CD14-positive monocyte (primary cell): Measurements from ENCODE around the gene ABHD17B. TPM values are rescaled to one million over a fixed set of nuclear protein-coding genes. Genes with fewer than 3 reads are reported as not detected.

ENCODE experiments used
- DNase-seq, 3 donors: peaks; one replicate each; pipeline ENCODE4 v3.0.0-alpha.2; 2011 to 2022
- H2AFZ ChIP-seq: 2 replicates; pipeline ENCODE4 v1.6.0; 2012; ENCODE audit warnings: mild to moderate bottlenecking, low read depth, low read length, inconsistent platforms; ENCODE audit not compliant: insufficient read depth, poor library complexity, severe bottlenecking
- H3K27ac ChIP-seq, 2 donors: 1 replicate in 1 of 2; 2 replicates in 1 of 2; pipeline ENCODE4 v1.5.1; 2012 to 2013; ENCODE audit warnings: low read length in 2 of 2, control low read depth in 1 of 2, inconsistent platforms in 1 of 2, low read depth in 1 of 2, mild to moderate bottlenecking in 1 of 2
- H3K27me3 ChIP-seq, 2 donors: one replicate each; pipeline versions ENCODE4 v1.6.0 to v1.6.1; 2011 to 2013; ENCODE audit warnings: low read length in 2 of 2; ENCODE audit not compliant: control insufficient read depth in 2 of 2, insufficient read depth in 2 of 2
- H3K36me3 ChIP-seq, 2 donors: replicated peaks in 1 of 2; 1 replicate in 1 of 2; 2 replicates in 1 of 2; pipeline versions ENCODE4 v1.5.1 to v1.6.1; 2012 to 2013; ENCODE audit warnings: low read length in 2 of 2, control low read depth in 1 of 2, inconsistent platforms in 1 of 2, mild to moderate bottlenecking in 1 of 2; ENCODE audit not compliant: insufficient read depth in 2 of 2, control insufficient read depth in 1 of 2
- H3K4me1 ChIP-seq, 2 donors: 1 replicate in 1 of 2; 2 replicates in 1 of 2; pipeline versions ENCODE4 v1.5.1 to v1.6.1; 2012 to 2013; ENCODE audit warnings: low read length in 2 of 2, control low read depth in 1 of 2, inconsistent platforms in 1 of 2, mild to moderate bottlenecking in 1 of 2, moderate library complexity in 1 of 2; ENCODE audit not compliant: insufficient read depth in 2 of 2, control insufficient read depth in 1 of 2
- H3K4me2 ChIP-seq: replicated peaks from 2 replicates; pipeline ENCODE3; 2012; ENCODE audit warnings: low read length, moderate library complexity, mild to moderate bottlenecking; ENCODE audit not compliant: poor library complexity, severe bottlenecking; ENCODE audit errors: extremely low read depth
- H3K4me3 ChIP-seq, 3 experiments: fragments of 200-600 bp in 1 of 3; sonication (generic) in 1 of 3; replicated peaks in 1 of 3; 1 replicate in 2 of 3; 2 replicates in 1 of 3; pipeline ENCODE4 v1.5.1; 2011 to 2013; ENCODE audit warnings: low read length in 3 of 3, mild to moderate bottlenecking in 3 of 3, control low read depth in 2 of 3, low read depth in 2 of 3, inconsistent platforms in 1 of 3, moderate library complexity in 1 of 3
- H3K79me2 ChIP-seq: 2 replicates; pipeline ENCODE4 v1.6.0; 2012; ENCODE audit warnings: mild to moderate bottlenecking, control low read depth, inconsistent platforms, low read length, moderate library complexity; ENCODE audit not compliant: insufficient read depth
- H3K9ac ChIP-seq: 2 replicates; pipeline ENCODE4 v1.6.0; 2017; ENCODE audit warnings: low read length, mild to moderate bottlenecking; ENCODE audit not compliant: insufficient read depth, poor library complexity, severe bottlenecking
- H3K9me3 ChIP-seq, 2 donors: replicated peaks in 1 of 2; 1 replicate in 1 of 2; 2 replicates in 1 of 2; pipeline versions ENCODE4 v1.5.1 to v1.6.1; 2012 to 2013; ENCODE audit warnings: low read length in 2 of 2, control low read depth in 1 of 2; ENCODE audit not compliant: control insufficient read depth in 1 of 2, insufficient read depth in 1 of 2
- H4K20me1 ChIP-seq: 2 replicates; pipeline ENCODE4 v1.6.0; 2012; ENCODE audit warnings: mild to moderate bottlenecking, low read length, control low read depth, moderate library complexity; ENCODE audit not compliant: insufficient read depth
- H3K27ac Mint-ChIP-seq, 7 donors: one replicate each; pipeline ENCODE4 v1.8.0; 2020; ENCODE audit warnings: mild to moderate bottlenecking in 7 of 7, mixed read lengths in 7 of 7, moderate library complexity in 6 of 7, inconsistent platforms in 2 of 7
- H3K27me3 Mint-ChIP-seq, 3 donors: one replicate each; pipeline ENCODE4 v1.8.0; 2021 to 2022; ENCODE audit warnings: low read depth in 3 of 3, mild to moderate bottlenecking in 3 of 3, mixed read lengths in 3 of 3, moderate library complexity in 3 of 3, inconsistent platforms in 1 of 3
- H3K36me3 Mint-ChIP-seq, 2 donors: one replicate each; pipeline ENCODE4 v1.8.0; 2020; ENCODE audit warnings: mixed read lengths in 2 of 2, inconsistent platforms in 1 of 2, mild to moderate bottlenecking in 1 of 2
- H3K4me1 Mint-ChIP-seq: one replicate; pipeline ENCODE4 v1.8.0; 2020; ENCODE audit warnings: mild to moderate bottlenecking, mixed read lengths
- H3K4me3 Mint-ChIP-seq, 2 donors: one replicate each; pipeline ENCODE4 v1.8.0; 2020; ENCODE audit warnings: mild to moderate bottlenecking in 2 of 2, mixed read lengths in 2 of 2, moderate library complexity in 1 of 2
- H3K9me3 Mint-ChIP-seq, 7 donors: one replicate each; pipeline ENCODE4 v1.8.0; 2020 to 2022; ENCODE audit warnings: mixed read lengths in 7 of 7, mild to moderate bottlenecking in 6 of 7, moderate library complexity in 6 of 7, inconsistent platforms in 2 of 7
- WGBS: methylation state at CpG from one replicate; pipeline ENCODE4 v1.1.5; 2013; ENCODE audit warnings: missing lambda C conversion rate; ENCODE audit not compliant: insufficient coverage; 5-methylcytosine and 5-hydroxymethylcytosine counted together
- intact Hi-C, 2 donors: fragments of 100-400 bp; cut with micrococcal nuclease; formaldehyde crosslinking; loops; one replicate each; pipeline versions ENCODE4 v1.15.0 to v1.15.1; 2023
- polyA plus RNA-seq, 3 donors: library from polyadenylated mRNA; depleted of rRNA in 1 of 3; unstranded in 2 of 3; stranded (reverse) in 1 of 3; fragments of 300-500 nt in 2 of 3; fragments of >200 nt in 1 of 3; fragmentation: Illumina TruSeq in 2 of 3; gene quantifications; 1 replicate in 2 of 3; 2 replicates in 1 of 3; pipeline ENCODE4 v1.2.3, GENCODE V29; 2012 to 2021
- TF ChIP-seq, protein P1 (sequence below): fragments of 200-600 bp; IDR thresholded peaks from one replicate; pipeline ENCODE4 v1.8.0; 2022; ENCODE audit warnings: antibody characterized with exemption, mild to moderate bottlenecking

The ABHD17B gene
- polyA plus RNA-seq, 3 donors, result 4.1 to 12.8 (median 12.3) TPM

DNA sequence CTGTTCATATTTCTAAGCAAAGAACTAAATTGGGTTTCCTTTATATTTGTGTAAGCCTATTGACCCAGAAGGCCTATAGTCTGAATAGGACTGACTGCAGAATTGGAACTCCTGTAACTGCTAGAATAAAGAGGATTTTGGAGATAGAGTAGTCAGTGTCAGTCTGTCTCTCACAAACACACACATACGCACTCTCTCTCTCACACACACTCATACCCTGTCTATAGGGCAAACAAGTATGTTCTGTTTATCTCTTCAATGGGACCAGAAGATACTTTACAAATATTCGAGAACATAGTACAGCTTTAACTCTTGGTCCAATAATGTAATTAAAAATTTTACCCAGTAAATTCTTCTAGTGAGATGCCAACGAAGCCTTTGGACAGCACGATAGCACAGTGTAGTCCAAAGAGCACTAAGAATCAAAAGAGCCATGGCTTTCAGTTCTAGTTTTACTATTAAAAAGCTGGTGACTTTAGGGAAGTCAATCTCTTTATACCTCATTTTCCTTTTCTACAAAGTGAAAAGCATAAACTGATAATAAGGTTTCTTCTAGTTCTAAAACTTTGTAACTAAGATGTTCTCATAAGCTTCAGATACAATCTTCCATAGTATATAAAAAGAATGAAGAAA lies 19.3 kb downstream of the ABHD17B start:
- intact Hi-C loops, result no loop called here
- no CpG with 5 or more reads among the region's 4 CpGs for WGBS
- Mint-ChIP-seq H3K27me3 (no peaks in the 10 kb centered on the region), H3K36me3 (no peaks in the 10 kb centered on the region), H3K4me1 (peaks cover 41% of the 10 kb centered on the region), H3K27ac (peak overlapping the region in 2 of 7 donors; percentile 43 to 54), H3K9me3 (no peaks in the 10 kb centered on the region), H3K4me3 (no peak overlapping the region)
- no peak for DNase-seq
- H3K9me3 ChIP-seq, result no peaks in the 10 kb centered on the region
- peaks cover 98% of the 10 kb centered on the region for H3K79me2 ChIP-seq
- TF ChIP-seq, protein P1, sequence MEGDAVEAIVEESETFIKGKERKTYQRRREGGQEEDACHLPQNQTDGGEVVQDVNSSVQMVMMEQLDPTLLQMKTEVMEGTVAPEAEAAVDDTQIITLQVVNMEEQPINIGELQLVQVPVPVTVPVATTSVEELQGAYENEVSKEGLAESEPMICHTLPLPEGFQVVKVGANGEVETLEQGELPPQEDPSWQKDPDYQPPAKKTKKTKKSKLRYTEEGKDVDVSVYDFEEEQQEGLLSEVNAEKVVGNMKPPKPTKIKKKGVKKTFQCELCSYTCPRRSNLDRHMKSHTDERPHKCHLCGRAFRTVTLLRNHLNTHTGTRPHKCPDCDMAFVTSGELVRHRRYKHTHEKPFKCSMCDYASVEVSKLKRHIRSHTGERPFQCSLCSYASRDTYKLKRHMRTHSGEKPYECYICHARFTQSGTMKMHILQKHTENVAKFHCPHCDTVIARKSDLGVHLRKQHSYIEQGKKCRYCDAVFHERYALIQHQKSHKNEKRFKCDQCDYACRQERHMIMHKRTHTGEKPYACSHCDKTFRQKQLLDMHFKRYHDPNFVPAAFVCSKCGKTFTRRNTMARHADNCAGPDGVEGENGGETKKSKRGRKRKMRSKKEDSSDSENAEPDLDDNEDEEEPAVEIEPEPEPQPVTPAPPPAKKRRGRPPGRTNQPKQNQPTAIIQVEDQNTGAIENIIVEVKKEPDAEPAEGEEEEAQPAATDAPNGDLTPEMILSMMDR, result no peak
- H4K20me1 ChIP-seq, result peaks cover 79% of the 10 kb centered on the region
- no peaks in the 10 kb centered on the region for H3K27me3 ChIP-seq
- peaks cover 10 to 15% of the 10 kb centered on the region in 2 donors for H3K4me1 ChIP-seq
- H3K9ac ChIP-seq, result no peak overlapping the region
- H3K36me3 ChIP-seq, result no peaks in the 10 kb centered on the region
- H3K4me2 ChIP-seq, result no peak overlapping the region
- no peak overlapping the region for H3K27ac ChIP-seq
- H2AFZ ChIP-seq, result no peak overlapping the region
- no peak overlapping the region for H3K4me3 ChIP-seq

- Mint-ChIP-seq H3K9me3 (peaks cover 0 to 1% (median 0%) of the 10 kb centered on the region in 7 donors), H3K4me1 (peaks cover 37% of the 10 kb centered on the region), H3K27ac (no peak overlapping the region), H3K36me3 (no peaks in the 10 kb centered on the region), H3K27me3 (no peaks in the 10 kb centered on the region), H3K4me3 (no peak overlapping the region)
- H3K9me3 ChIP-seq, result no peaks in the 10 kb centered on the region
- no peak overlapping the region for H3K4me3 ChIP-seq
- no peak for DNase-seq
- 100% methylated on average over 1 of the region's 3 CpGs for WGBS
- peaks cover 93% of the 10 kb centered on the region for H3K79me2 ChIP-seq
- no peaks in the 10 kb centered on the region for H3K27me3 ChIP-seq
- peaks cover 10 to 13% of the 10 kb centered on the region in 2 donors for H3K4me1 ChIP-seq
- no peak overlapping the region for H3K9ac ChIP-seq
- no peak overlapping the region for H2AFZ ChIP-seq
- H3K36me3 ChIP-seq, result no peaks in the 10 kb centered on the region
- peaks cover 76% of the 10 kb centered on the region for H4K20me1 ChIP-seq
- TF ChIP-seq, protein P1, result no peak
- H3K4me2 ChIP-seq, result no peak overlapping the region
- intact Hi-C loops, result no loop called here
- H3K27ac ChIP-seq, result no peak overlapping the region
These were observed 20.8 kb downstream of the ABHD17B start for GRCh38 chr9:71890042-71890679.
